A549 (cell line): ENCODE data around the gene TBXA2R.

ENCODE experiments used
- CTCF ChIP-seq: fragments of >200 bp; sonication (Bioruptor Twin); formaldehyde crosslinking; IDR thresholded peaks from 3 replicates; pipeline ENCODE4 v1.5.1; 2016
- PHF8 ChIP-seq: fragments of 200-600 bp; sonication (generic); IDR thresholded peaks from 2 replicates; pipeline ENCODE4 v1.6.1; 2016; ENCODE audit warnings: low read depth, mild to moderate bottlenecking, antibody characterized with exemption, moderate library complexity, borderline replicate concordance
- RCOR1 ChIP-seq: fragments of 150-350 bp; IDR thresholded peaks from 2 replicates; pipeline ENCODE4 v1.6.1; 2014; ENCODE audit warnings: antibody characterized with exemption, low read length, low read depth
- SMC3 ChIP-seq: fragments of >200 bp; sonication (Bioruptor Twin); formaldehyde crosslinking; IDR thresholded peaks from 3 replicates; pipeline ENCODE4 v1.6.1; 2018; ENCODE audit warnings: inconsistent platforms

- TF ChIP-seq CTCF (no peak), PHF8 (no peak), SMC3 (no peak), RCOR1 (no peak)
Observed at GRCh38 chr19:3586707-3587346, 19.8 kb downstream of the TBXA2R start.
